Measurements from ENCODE around the gene ASCL5.
A peak's percentile ranks its signal among the peaks of the same experiment; 100 is the strongest.

ASCL5 gene

GRCh38 chr1:201136355-201137023, 9.5 kb upstream of the ASCL5 start:
- no peak for DNase-seq

- DNase-seq = no peak
Measured at GRCh38 chr1:201134405-201134804, 7.4 kb upstream of the ASCL5 start.

- DNase-seq = no peak
Measured at GRCh38 chr1:201131398-201131797, 4.4 kb upstream of the ASCL5 start.

GRCh38 chr1:201128962-201129361, 2.0 kb upstream of the ASCL5 start:
- DNase-seq = no peak

- DNase-seq = no peak
Measured at GRCh38 chr1:201128476-201128875, 1.5 kb upstream of the ASCL5 start.

- peak; percentile 84 for DNase-seq
Measured at GRCh38 chr1:201127755-201128455, 921 bp upstream of the ASCL5 start.

GRCh38 chr1:201126463-201126831, 537 bp downstream of the ASCL5 start:
- no peak for DNase-seq

GRCh38 chr1:201125800-201126199, 1.2 kb downstream of the ASCL5 start:
- DNase-seq = no peak

- no peak for DNase-seq
Measured at GRCh38 chr1:201125019-201125418, 2.0 kb downstream of the ASCL5 start.

- DNase-seq = no peak
Measured at GRCh38 chr1:201123866-201124265, 3.1 kb downstream of the ASCL5 start.

- DNase-seq = no peak
Measured at GRCh38 chr1:201122321-201122957, 4.5 kb downstream of the ASCL5 start.

GRCh38 chr1:201119206-201120197, 7.5 kb downstream of the ASCL5 start:
- DNase-seq = no peak

GRCh38 chr1:201116091-201116490, 10.9 kb downstream of the ASCL5 start:
- no peak for DNase-seq

GRCh38 chr1:201115390-201115937, 11.5 kb downstream of the ASCL5 start:
- no peak for DNase-seq

- peak; percentile 93 for DNase-seq
Measured at GRCh38 chr1:201114245-201115131, 12.5 kb downstream of the ASCL5 start.

GRCh38 chr1:201113451-201114244, 13.3 kb downstream of the ASCL5 start:
- no peak for DNase-seq

- DNase-seq = no peak
Measured at GRCh38 chr1:201112926-201113325, 14.1 kb downstream of the ASCL5 start.

- DNase-seq = no peak
Measured at GRCh38 chr1:201112173-201112731, 14.7 kb downstream of the ASCL5 start, which contains the start of gene CACNA1S. Gene CACNA1S, minus strand, starts transcription at chr1:201112426. Its CDS starts 87 bp downstream, at chr1:201112339.

- no peak for DNase-seq
Measured at GRCh38 chr1:201111672-201112071, 15.3 kb downstream of the ASCL5 start.

GRCh38 chr1:201111156-201111555, 15.8 kb downstream of the ASCL5 start:
- DNase-seq = no peak
